VCaP (cell line): ENCODE results near the gene EPB41L1.
A peak's percentile ranks its signal among the peaks of the same experiment; 100 is the strongest.

ENCODE experiments used
- H3K27ac ChIP-seq: fragments of 450-650 bp; 2 replicates; pipeline ENCODE4 v1.5.1; 2017
- CTCF ChIP-seq: fragments of 450-650 bp; conservative IDR thresholded peaks from 2 replicates; pipeline ENCODE4 v1.5.1; 2017; ENCODE audit warnings: mild to moderate bottlenecking, moderate library complexity

Gene EPB41L1

GRCh38 chr20:36154700-36155628 lies at the start of gene EPB41L1:
Gene EPB41L1 (plus strand): TSS chr20:36154740. CDS start chr20:36173778, 19,038 bp downstream.
- no peak for TF ChIP-seq CTCF
- peak within 1 kb of the TSS; percentile 86 for H3K27ac ChIP-seq

GRCh38 chr20:36104856-36105255 lies 49.7 kb upstream of the EPB41L1 start:
- no peak for TF ChIP-seq CTCF
- H3K27ac ChIP-seq: no peak overlapping the region

GRCh38 chr20:36105711-36106226 lies 48.8 kb upstream of the EPB41L1 start:
- no peak for TF ChIP-seq CTCF
- no peak overlapping the region for H3K27ac ChIP-seq

GRCh38 chr20:36106606-36107005 lies 47.9 kb upstream of the EPB41L1 start:
- TF ChIP-seq CTCF: no peak
- no peak overlapping the region for H3K27ac ChIP-seq

GRCh38 chr20:36107881-36108280 lies 46.7 kb upstream of the EPB41L1 start:
- H3K27ac ChIP-seq: no peak overlapping the region
- TF ChIP-seq CTCF: no peak

GRCh38 chr20:36109251-36109947 lies 45.1 kb upstream of the EPB41L1 start:
- H3K27ac ChIP-seq: no peak overlapping the region
- no peak for TF ChIP-seq CTCF

- H3K27ac ChIP-seq: peak overlapping the region; percentile 73
- TF ChIP-seq CTCF: no peak
These were observed 43.5 kb upstream of the EPB41L1 start for GRCh38 chr20:36110994-36111393.
